NOMO-1 treated with dmso at 0.1 percent for 144 hours (cell line): Measurements from ENCODE around the gene PPM1L.
A peak's percentile ranks its signal among the peaks of the same experiment; 100 is the strongest.

Source experiments
- DNase-seq: peaks from one replicate; lab custom pipeline; 2025; ENCODE audit not compliant: unreplicated experiment; lab: John Stamatoyannopoulos, UW

Gene PPM1L

GRCh38 chr3:160763073-160763472 is 7.0 kb downstream of the PPM1L start:
- no peak for DNase-seq

- no peak for DNase-seq
Measured at GRCh38 chr3:160765211-160765610, 9.2 kb downstream of the PPM1L start.

- no peak for DNase-seq
Measured at GRCh38 chr3:160768031-160768430, 12.0 kb downstream of the PPM1L start.

DNA sequence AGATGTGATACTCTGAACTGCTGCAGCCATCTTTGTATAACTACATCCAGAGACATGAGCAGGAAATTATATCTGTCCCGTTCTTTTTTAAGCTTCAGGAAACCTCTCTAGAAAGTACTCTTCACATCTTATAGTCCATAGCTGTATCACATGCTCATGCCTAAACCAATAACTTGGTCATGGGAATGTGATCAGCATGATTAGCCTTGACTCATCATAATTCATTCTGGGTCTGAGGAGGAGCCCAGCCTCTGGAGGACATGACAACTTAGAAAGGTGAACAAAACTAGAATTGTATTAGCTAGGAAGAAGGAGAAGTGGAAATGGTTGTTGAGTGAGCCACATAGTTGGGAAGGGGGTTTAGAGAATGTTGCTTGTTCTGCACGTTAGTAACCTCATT is 12.9 kb downstream of the PPM1L start:
- no peak for DNase-seq

GRCh38 chr3:160771811-160772459 is 15.9 kb downstream of the PPM1L start:
- DNase-seq, result no peak

DNA sequence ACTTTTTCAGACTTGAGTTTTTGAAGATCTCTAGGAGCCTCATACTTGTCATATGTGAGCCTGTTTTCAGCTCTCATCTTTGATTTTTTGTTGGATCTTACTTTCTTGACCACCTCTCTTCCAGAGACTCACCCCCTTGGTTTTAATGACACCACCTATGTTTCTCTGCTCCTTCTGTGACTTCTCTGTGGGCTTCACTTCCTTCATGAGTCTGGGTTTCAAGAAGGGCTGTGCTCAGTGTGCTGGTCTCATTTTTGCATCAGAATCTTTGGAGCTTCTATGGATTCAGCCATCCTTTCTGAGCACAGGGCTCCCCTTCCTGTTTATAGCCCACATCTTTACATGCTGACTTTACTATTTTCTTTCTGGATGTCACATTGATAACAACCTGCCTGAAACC is 17.7 kb downstream of the PPM1L start:
- DNase-seq, result no peak

DNA sequence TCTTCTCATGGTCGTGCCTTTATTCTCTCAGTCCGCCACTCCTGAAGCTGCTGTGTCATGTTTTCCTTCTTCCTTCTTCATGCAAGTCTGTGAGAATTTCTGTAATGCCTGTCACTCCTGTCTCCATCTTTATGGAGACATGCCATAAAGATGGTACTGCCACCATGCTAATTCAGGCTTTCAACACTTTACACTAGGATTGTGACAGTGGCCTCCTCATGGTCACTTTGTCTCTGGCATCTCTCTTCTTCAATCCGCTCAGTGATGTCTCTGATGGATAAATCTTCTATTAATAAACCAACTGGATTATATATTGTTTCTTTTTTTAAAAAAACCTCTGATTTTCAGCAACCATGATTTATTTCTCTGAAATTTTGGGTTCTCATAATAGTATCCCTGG is 18.1 kb downstream of the PPM1L start:
- no peak for DNase-seq

DNA sequence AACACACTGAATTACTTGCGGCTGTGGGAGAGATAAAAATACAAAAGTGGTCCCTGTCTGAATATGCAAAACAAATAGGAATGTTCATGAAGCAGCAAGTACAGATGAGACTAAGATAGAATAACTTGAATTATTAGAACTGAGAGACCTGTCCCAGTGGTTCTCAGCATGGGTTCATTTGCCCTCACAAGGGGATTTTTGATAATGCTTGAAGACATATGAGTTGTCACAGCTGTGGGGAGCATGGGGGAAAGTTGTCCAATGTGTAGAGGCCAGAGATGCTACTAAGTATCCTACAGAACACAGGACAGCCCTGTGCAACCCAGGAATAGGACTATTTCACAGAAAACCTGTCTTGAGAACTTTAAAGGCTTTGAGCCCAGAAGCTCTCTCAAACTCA is 22.4 kb downstream of the PPM1L start:
- DNase-seq, result no peak

GRCh38 chr3:160779040-160779439 is 23.0 kb downstream of the PPM1L start:
- DNase-seq, result no peak

DNA sequence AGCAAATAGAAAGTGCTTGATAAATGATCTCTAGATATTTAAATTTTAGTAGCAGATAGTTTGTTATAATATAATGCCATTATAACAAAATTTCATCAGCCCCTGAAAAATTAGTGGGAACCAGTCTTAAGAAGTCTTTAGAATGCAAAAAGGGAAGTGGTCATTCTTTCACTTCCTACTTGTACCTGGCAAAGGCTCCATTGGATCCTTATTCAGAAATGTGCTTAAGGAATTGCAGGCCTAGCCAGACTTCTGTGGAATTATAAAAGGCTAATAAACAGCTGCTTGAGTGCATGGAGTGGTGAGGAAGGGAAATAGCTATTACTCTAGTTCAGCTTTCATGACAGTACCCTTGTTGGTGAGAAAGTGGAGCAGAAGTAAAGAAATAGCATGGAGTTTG is 24.2 kb downstream of the PPM1L start:
- DNase-seq, result peak; percentile 87

- no peak for DNase-seq
Measured at GRCh38 chr3:160781402-160781801, 25.4 kb downstream of the PPM1L start.

DNA sequence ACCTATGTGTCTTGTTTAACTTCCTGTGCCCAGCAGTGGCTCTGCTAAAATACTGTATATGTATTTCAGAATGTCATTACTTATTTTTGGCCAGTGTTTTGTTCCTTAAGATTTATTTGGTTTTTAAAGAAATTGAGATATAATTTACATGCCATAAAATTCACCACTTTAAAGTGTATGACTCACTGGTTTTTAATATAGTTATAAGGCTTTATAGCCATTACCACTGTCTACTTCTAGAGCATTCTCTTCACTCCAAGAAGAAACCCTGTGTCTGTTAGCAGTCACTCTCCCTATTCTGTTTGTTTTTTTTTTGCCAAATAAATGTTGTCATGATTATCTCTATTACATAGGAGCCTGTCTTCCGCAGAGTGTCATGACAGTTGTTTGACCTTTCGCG is 25.8 kb downstream of the PPM1L start:
- DNase-seq, result no peak

DNA sequence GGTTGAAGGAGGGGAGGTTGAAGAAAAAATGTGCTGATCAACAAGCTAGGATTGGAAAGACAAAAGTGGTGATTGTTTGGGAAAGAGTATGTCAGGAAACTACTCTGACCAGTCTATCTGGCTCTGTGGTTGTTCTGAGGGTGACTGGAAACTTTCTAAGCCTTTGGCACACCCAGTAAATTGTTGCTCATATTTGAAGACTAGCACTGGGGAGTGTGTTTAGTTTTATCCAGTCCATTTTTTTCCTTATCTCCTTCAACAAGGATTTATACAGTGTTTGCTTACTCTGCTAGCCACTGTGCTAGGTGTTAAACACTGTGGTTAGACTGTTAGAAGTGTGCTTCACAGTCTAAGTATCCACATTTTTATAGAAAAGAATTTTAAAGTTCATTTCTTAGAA is 28.8 kb downstream of the PPM1L start:
- DNase-seq, result no peak

DNA sequence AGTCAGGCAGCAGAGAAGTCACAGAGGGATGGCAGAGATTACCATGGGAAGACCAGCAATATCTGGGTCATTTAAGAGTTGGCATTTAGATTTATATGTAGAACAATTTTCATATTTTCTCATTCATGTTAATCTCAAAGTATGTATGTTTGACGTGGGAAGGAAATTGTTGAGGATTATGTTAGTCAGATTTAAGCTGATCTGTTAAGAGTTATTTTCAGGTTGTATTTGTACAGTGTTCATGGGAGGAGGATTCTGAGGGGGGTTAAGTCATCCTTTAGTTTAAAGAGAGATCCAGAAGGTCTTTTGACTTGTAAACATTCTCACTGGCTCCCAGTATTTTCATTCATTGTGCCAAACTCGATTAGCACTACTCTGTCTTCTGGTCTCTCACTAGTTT is 34.7 kb downstream of the PPM1L start:
- DNase-seq, result no peak

DNA sequence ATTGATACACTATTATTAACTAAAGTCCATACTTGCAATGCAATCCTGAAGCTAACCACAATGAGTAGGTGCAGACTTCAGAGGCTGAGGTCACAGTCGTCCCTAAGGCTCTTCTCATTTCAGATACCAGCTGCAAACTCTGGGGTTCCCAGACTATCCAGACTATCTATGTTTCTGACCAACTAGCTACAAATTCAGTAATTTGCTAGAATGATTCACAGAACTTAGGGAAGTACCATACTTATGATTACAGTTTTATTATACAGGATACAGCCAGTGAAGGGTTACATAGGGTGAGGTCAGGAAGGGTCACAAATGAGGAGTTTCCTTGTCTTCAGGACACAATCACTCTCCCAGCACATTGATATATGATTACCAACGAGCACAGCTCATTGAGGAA is 36.5 kb downstream of the PPM1L start:
- no peak for DNase-seq

DNA sequence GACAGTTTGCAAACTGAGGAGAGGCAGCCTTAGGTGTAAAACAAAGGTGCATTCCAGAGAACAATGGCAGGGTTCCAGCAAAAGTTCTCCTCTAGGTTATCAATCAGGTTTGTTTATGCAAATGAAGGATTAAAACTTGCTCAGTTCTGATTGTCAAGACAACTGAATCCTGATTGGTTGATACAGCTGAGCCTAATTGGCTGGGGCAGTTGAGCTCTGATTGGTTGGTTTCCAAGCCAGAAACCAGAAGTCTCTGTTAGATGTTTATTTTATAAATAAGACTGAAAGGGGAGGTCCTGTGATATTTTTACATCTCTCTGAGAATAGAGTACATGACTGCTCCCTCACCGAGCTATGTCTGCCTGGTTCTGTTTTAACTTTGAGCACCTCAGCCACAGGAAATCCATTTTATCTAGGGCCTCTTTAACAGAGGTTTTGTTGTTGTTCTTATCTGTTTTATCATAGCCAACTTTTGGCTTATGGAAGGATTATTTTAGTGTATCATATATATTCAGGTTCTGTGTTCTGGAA is 37.8 kb downstream of the PPM1L start:
- no peak for DNase-seq

DNA sequence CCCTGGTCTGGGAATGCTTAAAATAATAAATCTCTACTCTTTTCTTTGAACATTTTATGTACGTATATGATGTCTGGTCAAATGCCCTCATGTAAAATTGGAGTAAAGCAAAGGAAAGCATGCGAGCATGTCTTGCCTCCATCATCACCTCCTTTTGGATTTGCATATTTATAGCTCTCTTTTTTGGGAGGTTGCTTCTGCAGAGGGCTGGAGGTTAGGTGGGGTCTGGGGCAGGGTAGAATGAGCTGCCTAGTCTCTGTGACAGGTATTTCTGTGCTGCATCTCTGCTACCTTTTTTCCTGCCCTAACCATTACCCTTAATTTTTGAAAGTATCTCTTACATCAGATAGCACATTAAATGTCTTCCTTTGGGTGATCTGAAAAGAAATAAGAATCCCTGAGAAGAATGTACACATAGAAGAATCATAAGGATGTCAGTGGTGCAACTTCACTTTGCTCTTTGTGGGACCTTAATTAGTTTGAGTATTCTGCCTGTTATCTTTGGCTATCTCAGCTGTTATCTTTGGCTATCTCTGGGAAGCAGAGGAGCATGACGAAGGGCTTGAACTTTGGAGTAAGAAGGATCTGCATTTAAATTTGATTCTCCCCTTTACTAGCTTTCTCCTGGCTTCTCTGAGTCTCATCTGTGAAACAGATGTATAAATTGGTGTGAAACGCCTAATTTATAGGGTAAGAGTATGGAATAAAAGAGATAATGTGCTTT is 40.2 kb downstream of the PPM1L start:
- DNase-seq, result no peak

DNA sequence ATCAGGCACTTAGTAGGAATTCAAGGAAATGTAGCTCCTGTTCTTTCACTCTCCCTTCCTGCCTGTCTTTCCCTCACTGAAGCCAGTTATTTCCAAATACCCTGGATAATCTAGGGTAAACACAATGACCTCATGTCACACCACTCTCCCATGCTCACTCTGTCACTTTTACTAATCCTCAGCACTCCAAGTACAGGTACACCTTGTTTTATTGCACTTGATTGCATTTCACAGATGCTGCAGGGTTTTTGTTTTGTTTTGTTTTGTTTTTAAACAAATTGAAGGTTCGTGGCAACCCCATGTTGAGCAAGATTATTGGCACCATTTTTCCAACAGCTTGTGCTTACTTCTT is 40.8 kb downstream of the PPM1L start:
- no peak for DNase-seq

DNA sequence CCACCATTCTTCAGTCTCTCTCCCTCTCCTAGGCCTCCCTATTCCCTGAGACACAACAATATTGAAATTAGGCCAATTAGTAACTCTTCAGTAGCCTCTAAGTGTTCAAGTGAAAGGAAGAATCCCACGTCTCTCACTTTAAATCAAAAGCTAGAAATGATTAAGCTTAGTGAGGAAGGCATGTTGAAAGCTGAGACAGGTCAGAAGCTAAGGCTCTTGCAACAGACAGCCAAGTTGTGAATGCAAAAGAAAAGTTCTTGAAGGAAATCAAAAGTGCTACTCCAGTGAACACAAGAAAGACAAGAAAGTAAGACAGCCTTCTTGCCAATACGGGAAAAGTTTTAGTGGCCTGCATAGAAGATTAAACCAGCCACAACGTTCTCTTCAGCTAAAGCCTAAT is 41.3 kb downstream of the PPM1L start:
- DNase-seq, result no peak

- DNase-seq, result peak; percentile 86
Measured at GRCh38 chr3:160801386-160802118, 45.5 kb downstream of the PPM1L start.

- no peak for DNase-seq
Measured at GRCh38 chr3:160804762-160805161, 48.7 kb downstream of the PPM1L start.

DNA sequence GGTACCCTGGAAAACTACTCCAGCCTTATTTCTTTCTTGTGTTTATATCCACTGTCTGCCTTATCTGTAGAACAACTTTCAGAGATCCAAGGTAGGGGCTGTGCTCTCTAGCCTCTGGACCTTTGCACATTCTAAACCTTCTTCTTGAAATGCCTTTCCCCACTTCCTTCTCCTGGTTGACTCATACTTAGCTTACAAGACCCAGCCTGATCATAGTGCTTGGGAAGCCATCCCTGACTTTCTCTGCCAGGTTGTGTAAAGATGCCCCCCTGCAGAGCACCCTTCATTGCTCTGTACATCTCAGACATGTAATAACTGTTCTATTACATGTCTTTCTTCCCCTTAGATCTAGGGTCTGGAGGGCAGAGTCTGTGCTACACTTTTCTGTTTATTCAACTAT is 50.1 kb downstream of the PPM1L start:
- no peak for DNase-seq
